Fibroblast of pulmonary artery (primary cell): Measurements from ENCODE around the gene HIKESHI.

Experiments
- DNase-seq: peaks from one replicate; pipeline ENCODE4 v3.0.0-alpha.2; 2010; ENCODE audit warnings: low read depth
- H3K4me3 ChIP-seq: replicated peaks from 2 replicates; pipeline ENCODE4 v1.5.1; 2011; ENCODE audit warnings: low read depth, mild to moderate bottlenecking, control low read depth, low read length, moderate library complexity
- CTCF ChIP-seq: IDR thresholded peaks from 2 replicates; pipeline ENCODE4 v1.5.1; 2011; ENCODE audit warnings: mild to moderate bottlenecking, control low read depth, low read length, inconsistent platforms; ENCODE audit errors: missing control alignments

The HIKESHI gene

DNA sequence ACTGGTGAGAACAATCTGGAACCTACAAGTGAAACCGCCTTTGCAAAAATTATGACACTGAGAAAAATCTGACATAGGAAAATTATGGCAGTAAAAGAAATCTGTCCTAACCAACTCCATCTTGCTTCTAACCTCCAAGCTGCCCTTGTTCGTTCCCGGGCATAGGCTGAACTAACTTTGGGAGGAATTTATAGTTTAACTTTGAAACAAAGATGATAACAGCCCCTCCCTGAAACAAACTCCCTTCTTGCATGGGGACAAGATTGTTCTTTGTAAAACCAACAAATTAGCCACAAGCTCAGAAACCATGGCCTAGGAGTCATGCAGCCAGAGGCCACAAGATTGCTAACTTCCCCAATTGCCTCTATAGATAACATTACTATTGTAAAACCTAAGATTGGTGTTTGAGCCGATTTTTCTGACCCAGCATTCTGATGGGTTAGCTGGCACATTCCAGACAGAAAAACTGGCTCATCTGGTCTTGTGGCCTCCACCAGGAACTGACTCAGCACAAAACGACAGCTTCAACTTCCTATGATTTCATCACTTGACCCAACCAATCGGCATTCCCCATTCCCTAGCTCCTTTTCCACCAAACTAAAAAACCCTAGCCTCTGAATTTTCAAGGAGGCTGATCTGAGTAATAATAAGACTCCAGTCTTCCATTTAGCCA lies 69.0 kb downstream of the HIKESHI start:
- TF ChIP-seq CTCF: no peak
- H3K4me3 ChIP-seq: no peak overlapping the region
- peak; percentile 67 for DNase-seq

- no peak overlapping the region for H3K4me3 ChIP-seq
- no peak for TF ChIP-seq CTCF
- DNase-seq: no peak
These were observed 70.0 kb downstream of the HIKESHI start for GRCh38 chr11:86372041-86372440.

DNA sequence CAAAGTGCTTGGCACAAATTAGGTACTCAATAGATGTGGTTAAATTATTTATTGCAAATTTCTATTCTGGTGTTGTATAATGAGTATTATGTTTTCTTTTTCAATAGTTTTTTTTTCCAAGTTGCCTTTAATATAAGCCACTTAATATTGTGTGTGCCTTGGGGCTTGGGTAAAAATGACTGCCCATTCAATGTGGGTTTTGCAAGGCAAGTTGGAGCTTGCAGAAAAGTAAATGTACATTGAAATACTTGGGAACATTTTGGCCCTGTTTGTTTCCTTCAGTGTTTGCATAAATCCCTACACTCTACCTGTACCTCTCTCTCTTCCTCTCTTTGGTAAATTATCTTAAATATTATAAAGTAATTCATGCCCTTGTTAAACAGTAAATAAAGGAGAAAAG lies 70.5 kb downstream of the HIKESHI start:
- TF ChIP-seq CTCF: no peak
- DNase-seq: no peak
- no peak overlapping the region for H3K4me3 ChIP-seq

DNA sequence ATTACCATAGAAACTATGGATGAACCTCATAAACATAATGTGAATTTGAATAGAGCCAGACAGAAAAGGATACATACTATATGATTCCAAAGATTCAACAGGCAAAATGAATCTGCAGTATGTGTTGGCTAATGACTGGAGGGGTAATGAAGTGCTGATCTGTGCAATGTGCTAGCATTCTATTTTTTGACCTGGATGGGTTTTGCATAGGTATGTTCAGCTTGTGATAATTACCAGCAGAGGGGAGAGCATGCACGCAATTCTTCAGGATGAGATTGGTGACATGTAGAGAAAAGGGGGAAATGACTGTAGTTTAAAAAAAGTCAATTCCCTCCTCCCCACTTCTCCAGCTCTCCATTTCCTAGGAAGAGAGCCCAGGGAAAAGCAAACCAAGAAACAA lies 72.0 kb downstream of the HIKESHI start:
- TF ChIP-seq CTCF: no peak
- peak; percentile 7 for DNase-seq
- H3K4me3 ChIP-seq: peak overlapping the region; percentile 38

GRCh38 chr11:86374586-86374985 lies 72.5 kb downstream of the HIKESHI start, which contains the start of gene CCDC81:
Gene CCDC81 (plus strand): TSS chr11:86374887. CDS start chr11:86375164, 277 bp downstream.
- TF ChIP-seq CTCF: no peak
- H3K4me3 ChIP-seq: peak within 1 kb of the TSS; percentile 38
- peak; percentile 16 for DNase-seq

- no peak for DNase-seq
- no peak overlapping the region for H3K4me3 ChIP-seq
- no peak for TF ChIP-seq CTCF
These were observed 75.9 kb downstream of the HIKESHI start for GRCh38 chr11:86377972-86378371.

- no peak for TF ChIP-seq CTCF
- no peak overlapping the region for H3K4me3 ChIP-seq
- DNase-seq: no peak
These were observed 78.4 kb downstream of the HIKESHI start for GRCh38 chr11:86380295-86381059.
